ENCODE results near the gene SPTBN4.
"Not testable (repeated sequence)": the region's sequence is repeated elsewhere in the genome, so short reads cannot be mapped to it uniquely, and the experiment has no call there.

Gene SPTBN4

DNA sequence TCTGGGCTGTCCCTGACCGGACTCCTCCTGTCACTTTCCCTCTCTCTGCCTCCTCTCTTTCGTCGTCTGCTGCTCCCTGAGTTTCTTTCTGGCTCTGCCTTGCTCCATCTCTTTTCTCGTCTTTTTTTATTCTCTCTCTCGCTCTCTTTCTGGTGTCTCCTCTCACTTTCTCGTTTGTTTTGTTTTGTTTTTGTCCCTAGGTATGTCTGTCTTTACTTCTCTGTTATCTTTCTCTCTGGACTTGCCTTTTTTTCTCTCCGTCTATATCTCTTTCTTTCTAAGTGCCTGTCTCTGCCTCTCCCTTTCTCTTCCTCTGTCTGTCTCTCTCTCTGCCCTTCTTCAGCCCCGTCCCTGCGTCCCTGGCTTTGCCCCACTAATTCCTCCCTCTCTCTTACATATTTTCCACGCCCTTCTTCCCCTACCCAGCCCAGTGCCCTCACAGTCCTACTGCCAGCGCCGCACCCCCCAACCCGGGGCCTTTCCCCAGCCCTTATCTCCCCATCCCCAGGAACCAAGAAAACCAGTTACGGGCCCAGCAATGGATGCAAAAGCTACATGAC is 61.8 kb downstream of the SPTBN4 start:
- no peak for DNase-seq (ENCODE audit: low read depth, low spot score)

DNA sequence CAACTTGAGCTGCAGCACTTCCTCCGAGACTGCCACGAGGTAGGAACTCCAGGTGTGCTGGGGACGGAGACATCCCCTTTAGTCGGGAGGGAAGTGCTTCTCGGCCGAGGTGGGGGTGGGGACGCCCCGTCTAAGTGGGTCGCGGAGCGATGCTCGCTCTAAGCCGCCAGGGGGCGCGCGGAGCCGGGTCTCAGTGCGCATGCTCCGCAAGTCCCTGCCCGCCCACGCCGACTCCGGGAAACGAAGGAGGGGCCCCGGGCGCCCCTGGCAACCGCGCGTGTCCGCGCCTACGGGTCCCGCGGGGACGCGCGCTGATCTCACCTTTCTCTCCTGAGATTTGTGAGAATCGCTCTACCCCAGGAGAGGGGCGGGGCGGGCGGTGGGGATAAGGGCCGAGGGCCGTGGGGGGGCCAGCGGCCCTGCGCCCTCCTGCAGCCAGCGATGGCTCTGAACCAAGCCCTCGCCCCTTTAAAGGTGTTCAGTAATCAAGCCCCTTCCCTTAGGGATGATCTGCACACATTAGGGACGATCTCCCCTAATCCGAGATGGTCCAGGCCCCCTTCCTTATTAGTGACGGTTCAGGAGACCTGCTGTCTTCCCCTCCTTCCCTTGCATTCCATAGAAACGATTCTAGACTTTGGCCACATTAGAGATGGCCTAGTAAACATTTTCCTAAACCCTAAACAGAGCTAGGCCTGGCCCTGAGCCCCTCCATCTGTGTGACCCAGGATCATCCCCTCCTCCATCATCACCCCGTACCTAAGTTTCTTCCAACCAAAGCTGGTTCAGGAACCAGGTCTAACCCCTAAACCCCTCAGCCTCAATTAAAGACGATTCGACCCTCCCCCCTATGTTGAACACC is 62.5 kb downstream of the SPTBN4 start:
- peak; percentile 58 for DNase-seq (ENCODE audit: low read depth, low spot score)

DNA sequence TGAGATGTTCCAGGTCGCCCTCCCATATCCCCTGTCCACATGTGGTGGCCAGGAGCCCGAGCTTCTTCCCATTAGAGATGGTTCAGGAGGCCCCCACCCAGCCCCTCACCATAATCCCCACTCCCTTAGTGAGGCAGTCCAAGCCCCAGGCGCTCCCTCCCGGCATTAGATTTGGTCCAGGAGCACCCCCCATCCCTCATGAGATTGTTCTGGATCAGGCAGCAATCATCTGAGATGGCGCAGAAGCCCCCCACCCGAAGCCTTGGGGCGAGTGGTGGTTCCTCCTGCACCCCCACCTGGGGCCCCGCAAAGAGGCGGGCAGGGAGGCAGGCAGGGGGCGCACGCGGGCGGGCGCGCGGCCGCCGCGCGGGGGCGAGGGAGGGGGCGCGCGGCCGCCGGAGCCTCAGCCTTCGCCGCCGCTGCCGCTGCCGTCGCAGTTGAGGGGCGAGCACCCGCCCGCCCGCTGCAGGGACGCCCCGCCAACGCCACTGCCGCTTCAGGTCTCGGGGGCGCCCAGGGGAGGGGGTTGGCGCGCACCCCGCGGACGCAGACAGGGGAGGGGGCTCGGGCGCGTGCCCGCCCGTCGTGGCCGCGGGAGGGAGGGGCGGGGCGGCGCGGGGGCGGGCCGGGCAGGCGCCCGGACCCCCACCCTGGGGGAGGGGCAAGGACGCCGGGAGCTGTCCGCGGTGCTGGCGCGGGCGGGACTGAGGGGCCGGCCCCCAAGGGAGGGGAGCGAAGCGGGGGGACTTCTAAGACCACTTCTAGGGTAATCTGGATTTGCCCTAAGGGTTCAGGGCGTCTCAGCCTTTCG is 63.5 kb downstream of the SPTBN4 start:
- no peak for DNase-seq (ENCODE audit: low read depth, low spot score)

DNA sequence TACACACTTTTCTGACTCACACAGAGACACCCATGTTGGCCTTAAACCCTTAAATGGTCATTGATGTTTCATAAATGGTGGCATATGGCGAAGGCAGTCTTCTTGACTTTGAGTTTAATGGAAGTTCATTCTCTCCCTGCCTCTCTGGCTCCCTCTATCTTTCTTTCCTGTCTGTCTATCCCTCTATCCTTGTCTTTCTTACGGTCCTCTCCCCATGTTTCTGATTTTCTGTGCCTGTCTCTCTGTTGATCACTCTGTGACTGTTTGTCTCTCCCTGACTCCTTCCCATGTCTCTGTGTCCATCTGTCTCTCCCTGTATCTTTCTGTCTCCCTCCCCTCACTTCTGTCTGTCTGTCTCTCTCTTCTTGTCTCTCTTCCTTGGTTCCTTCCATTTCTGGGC is 66.7 kb downstream of the SPTBN4 start:
- DNase-seq (ENCODE audit: low read depth, low spot score), result no peak

DNA sequence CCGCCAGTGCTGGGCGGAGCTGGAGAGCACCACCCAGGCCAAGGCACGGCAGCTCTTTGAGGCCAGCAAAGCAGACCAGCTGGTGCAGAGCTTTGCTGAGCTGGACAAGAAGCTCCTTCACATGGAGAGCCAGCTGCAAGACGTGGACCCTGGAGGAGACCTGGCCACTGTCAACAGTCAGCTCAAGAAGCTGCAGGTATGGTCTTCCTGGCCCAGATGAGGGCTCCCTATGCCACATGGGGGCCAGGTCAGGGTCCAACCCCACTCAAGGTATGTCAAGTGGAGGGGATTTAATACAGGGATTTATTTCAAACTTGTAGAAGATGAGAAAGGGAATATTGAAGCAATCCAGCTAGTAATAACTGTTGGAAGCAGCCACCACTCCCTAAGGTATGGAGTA is 67.3 kb downstream of the SPTBN4 start:
- no peak for DNase-seq (ENCODE audit: low read depth, low spot score)

DNA sequence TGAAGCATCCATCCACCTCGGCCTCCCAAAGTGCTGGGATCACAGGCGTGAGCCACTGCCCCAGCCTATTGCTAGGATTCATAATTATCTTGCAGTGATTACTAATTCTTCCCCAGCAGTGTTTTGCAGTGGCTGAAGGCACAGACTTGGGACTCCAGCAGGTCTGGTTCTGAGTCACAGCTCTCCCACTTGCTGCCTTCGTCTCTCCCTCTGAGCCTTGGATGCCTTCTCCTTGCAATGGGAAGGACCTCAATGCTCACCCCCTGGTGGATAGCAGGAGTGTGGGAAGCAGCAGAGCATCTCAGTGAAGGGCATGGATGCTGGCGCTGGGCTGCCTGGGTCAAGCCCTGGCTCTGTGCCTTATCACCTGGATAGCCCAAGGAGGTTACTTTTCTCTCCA is 72.3 kb downstream of the SPTBN4 start:
- no peak for DNase-seq (ENCODE audit: low read depth, low spot score)

DNA sequence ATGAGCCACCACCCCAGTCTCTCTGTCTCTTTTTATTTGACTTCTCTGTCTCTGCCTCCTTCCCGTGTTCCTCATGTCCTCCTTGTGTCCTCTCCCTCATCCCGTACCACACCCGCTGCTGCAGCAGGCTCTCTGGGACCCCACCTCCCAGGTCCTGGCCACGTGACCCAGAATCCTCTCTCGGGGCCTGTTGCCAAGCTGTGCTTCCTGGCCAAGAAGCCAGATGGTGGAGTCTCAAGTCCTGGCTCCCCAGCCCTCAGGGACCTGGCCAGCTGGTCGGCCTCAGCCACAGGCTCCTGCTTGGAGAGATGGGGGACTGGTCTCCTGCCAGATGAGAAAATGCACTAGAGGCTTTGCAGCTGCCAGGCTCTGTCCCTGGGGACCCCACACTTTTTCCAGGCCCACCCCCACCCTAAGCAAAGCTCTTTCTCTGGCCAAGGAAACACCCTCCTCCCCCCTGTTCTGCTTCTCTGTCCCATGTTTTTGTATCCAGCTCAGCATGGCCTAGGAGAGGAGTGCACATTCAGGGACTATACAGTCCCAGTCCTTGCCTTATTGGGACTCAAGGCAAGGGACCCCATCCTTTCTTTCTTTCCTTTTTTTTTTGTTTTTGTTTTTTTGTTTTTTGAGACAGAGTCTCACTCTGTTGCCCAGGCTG is 75.5 kb downstream of the SPTBN4 start:
- DNase-seq (ENCODE audit: low read depth, low spot score), result no peak

DNA sequence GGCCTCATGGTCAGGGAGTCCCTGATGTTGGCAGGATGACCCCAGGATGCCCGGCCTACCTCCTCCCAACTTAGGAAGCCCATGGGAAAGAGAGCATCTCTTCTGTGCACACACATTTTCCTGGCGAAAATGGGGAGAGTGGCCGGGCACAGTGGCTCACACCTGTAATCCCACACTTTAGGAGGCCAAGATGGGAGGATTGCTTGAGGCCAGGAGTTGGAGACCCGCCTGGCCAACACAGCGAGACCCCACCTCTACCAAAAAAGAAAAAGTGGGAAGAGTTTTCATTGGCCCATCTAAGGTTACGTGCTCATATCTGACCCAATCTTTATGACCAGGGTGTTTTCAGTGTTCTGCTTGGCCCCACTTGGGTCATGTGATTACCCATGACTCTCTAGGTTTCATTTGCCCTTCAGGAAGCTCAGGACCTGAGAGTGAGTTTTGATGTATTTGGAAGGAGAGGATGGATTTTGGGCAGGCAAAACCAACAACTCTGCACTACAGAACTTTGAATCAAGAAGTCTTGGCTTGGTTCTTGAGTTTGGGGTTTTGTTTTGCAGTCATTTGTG is 76.3 kb downstream of the SPTBN4 start:
- DNase-seq (ENCODE audit: low read depth, low spot score), result no peak

DNA sequence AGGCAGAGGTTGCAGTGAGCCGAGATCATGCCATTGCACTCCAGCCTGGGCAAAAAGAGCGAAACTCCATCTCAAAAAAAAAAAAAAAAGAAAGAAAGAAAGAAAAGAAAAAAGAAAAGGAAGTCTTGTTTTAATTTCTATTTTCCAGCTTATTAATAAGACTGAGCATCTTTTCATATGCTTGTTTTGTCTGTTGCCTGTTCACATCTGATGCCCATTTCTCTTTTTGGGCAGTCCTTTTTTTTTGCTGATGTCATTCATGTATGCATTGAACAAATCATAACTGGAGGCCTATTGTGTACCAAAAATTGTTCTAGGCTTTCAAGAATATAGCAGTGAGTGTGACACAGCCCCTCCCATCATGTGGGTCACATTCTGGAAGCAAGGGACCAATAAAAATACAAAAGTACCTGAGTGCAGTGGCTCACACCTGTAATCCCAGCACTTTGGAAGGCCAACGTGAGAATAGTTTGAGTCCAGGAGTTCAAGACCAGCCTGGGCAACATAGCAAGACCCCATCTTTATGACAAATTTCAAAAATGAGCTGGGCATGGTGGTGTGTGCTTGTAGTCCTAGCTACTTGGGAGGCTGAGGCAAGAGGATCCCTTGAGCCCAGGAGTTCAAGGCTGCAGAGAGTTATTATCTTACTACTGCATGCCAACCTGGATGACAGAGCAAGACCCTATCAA is 79.5 kb downstream of the SPTBN4 start:
- DNase-seq (ENCODE audit: low read depth, low spot score), result not testable (repeated sequence)

DNA sequence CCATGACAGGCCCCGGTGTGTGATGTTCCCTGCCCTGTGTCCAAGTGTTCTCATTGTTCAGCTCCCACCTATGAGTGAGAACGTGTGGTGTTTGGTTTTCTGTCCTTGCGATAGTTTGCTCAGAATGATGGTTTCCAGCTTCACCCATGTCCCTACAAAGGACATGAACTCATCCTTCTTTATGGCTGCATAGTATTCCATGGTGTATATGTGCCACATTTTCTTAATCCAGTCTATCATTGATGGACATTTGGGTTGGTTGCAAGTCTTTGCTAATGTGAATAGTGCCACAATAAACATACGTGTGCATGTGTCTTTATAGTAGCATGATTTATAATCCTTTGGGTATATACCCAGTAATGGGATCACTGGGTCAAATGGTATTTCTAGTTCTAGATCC is 80.4 kb downstream of the SPTBN4 start:
- not testable (repeated sequence) for DNase-seq (ENCODE audit: low read depth, low spot score)

DNA sequence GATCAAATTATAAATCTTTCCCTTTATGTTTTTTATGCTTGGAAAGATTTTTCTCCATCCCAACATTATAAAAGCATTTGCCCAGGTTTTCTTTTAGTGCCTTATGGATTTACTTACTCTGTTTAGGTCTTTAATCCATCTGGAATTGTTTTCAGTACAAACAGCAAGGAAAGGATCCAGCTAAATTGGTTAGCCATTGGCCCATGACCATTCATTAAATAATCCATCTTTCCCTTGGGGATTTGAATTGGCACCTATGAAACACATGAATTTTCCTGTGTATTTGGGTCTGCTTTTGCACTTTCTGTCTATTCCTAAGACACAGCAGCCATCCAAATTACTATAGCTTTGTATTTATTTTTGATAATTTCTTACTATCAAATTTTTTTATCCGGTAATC is 81.0 kb downstream of the SPTBN4 start:
- DNase-seq (ENCODE audit: low read depth, low spot score), result no peak

DNA sequence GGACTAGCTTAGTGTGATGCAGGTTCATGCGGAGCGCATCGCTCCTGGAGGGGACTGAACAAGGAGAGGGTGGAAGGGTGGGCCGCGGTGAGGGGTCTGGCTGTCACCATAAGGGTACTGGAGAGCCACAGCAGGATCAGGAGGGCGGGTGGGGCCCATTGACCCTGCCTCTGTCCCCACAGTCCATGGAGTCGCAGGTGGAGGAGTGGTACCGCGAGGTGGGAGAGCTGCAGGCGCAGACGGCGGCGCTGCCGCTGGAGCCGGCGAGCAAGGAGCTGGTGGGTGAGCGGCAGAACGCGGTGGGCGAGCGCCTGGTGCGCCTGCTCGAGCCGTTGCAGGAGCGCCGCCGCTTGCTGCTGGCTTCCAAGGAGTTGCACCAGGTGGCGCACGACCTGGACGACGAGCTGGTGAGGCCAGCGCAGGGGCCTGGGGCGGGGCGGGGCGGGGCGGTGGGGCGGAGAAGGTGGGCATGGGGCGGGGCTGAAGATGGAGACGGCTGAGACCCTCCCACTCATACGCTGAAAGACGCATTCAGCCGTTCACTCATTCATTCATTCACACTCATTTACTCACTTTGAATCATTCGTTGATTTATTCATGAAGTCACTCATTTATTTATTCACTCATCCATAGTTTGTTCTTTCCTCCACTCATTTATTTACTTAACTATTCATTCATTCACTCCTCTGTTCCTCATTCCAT is 82.4 kb downstream of the SPTBN4 start:
- DNase-seq (ENCODE audit: low read depth, low spot score), result no peak

DNA sequence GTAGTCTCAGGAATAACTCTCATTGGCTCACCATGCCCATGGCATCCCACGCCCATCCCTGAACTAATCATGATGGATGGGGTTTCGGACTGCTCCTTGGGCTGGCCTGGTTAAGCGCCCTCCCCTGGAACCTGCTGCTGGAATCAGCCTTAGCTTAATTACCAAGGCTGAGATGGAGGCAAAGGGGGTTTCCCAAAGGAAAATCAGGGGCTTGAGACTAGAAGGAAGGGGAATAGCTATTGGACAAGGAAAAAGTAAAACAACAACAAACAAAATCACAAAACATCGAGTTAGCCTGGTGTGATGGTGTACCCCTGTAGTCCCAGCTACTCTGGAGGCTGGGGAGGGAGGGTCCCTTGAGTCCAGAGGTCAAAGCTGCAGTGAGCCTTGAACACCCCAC is 84.2 kb downstream of the SPTBN4 start:
- DNase-seq (ENCODE audit: low read depth, low spot score), result no peak

DNA sequence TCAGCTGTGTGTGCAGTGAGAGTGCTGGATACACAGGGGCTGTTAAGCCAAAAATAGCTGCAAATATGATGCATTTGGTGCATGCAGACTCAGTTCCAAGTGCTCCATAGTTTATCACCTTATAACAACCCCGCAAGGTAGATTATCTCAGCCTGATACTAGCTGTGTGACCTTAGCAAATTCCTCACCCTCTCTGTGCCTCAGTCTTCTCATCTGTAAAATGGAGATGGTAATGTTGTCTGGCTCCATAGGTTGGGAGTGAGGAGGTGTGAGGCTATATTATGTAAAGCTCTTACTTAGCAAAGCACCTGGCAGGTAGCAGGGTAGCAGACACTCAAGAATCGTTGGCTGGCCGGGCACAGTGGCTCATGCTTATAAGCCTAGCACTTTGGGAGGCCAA is 86.0 kb downstream of the SPTBN4 start:
- no peak for DNase-seq (ENCODE audit: low read depth, low spot score)

DNA sequence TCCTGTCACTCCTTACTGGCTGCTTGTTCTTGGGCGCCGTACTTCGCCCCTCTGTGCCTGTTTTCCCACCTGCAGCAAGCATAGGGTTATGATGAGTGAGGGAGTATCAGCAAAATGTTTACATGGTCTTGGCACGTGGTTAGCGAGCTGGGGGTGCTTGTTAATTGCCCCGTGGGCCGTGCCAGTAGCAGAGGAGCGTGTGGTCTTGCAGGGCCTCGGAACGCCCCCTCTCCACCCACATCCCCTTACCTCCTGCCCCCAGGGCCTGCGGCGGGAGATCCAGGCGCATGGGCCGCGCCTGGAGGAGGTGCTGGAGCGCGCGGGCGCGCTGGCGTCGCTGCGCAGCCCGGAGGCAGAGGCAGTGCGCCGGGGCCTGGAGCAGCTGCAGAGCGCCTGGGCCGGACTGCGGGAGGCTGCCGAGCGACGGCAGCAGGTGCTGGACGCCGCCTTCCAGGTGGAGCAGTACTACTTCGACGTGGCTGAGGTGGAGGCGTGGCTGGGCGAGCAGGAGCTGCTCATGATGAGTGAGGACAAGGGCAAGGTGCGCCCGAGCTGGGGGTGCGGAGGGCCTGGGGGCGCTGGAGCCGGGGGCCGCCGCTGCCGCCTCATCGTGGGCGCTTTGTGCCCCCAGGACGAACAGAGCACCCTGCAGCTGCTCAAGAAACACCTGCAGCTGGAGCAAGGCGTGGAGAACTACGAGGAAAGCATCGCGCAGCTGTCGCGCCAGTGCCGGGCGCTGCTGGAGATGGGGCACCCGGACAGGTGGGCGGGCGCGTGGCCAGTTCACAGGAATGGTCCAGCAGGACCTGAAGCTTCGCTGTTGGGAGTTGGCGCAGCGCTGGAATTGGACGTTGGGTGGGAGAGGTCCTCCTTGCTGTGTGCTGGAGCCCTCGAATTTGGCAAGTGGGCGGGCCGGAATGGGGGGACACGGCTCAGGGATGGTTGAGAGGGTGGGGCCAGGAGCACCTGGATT is 87.4 kb downstream of the SPTBN4 start:
- DNase-seq (ENCODE audit: low read depth, low spot score), result no peak

DNA sequence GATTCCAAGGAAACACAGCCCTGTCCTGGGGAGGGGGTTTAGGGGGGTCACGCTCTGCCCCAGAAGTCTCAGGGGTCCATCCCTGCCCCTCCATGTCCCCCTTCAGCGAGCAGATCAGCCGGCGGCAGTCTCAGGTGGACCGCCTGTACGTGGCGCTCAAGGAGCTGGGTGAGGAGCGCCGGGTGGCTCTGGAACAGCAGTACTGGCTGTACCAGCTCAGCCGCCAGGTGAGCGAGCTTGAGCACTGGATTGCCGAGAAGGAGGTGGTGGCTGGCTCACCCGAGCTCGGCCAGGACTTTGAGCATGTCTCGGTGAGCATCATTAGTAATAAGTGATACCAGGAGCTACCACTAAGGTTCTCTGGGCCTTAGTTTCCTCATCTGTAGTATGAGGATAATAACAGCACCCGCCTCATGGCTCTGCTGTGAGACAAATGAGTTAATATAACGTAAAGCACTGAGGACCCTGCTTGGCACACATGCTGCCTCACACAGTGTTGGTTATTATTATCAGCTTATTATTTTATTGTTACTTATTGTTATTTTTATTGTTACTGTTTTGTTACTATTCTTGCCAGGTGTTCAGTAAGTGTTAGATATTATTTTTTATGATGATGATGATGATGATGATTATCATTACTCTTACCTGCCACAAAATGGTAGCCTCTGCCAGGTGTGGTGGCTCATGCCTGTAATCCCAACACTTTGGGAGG is 89.3 kb downstream of the SPTBN4 start:
- DNase-seq (ENCODE audit: low read depth, low spot score), result no peak

DNA sequence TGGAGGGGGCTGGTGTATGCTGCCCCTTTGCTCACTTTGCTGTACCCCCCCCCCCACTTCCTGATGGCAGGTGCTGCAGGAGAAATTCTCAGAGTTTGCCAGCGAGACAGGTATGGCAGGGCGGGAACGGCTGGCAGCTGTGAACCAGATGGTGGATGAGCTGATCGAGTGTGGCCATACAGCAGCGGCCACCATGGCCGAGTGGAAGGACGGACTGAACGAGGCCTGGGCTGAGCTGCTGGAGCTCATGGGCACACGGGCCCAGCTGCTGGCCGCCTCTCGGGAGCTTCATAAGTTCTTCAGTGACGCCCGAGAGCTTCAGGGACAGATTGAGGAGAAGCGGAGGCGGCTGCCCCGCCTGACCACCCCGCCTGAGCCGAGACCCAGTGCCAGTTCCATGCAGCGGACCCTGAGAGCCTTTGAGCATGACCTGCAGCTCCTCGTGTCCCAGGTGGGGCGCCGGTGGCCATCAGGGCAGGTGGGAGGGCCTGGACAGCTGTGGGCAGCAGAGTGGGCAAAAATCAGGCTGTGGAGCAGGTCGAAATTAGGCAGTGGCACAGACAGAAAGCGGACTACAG is 90.2 kb downstream of the SPTBN4 start:
- no peak for DNase-seq (ENCODE audit: low read depth, low spot score)

DNA sequence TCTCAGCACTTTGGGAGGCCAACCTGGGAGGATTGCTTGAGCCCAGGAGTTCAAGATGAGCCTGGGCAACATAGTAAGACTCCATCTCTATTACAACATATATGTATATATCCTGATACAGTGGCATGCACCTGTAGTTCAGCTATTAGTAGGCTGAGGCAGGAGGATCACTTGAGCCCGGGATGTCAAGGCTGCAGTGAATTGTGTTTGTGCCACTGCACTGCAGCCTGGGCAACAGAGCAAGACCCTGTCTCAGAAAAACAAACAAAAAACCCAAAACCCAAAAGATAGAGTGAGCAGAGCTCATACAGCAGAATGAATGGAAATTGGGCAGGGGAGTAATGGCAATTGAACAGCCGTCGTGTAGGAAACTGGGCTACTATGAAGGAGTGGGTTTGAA is 92.6 kb downstream of the SPTBN4 start:
- DNase-seq (ENCODE audit: low read depth, low spot score), result no peak
